HG03575 (cell line): ENCODE measurements around the gene SURF6.
"Not testable (repeated sequence)": the region's sequence is repeated elsewhere in the genome, so short reads cannot be mapped to it uniquely, and the experiment has no call there.

ENCODE experiments used
- ATAC-seq: cut with Tn5 transposase; IDR thresholded peaks from one replicate; pipeline ENCODE4 v1.9.1; 2021; ENCODE audit not compliant: unreplicated experiment, insufficient number of reproducible peaks, low FRiP score; ENCODE audit errors: extremely low read depth

SURF6 gene

GRCh38 chr9:133349965-133350616 lies 14.1 kb upstream of the SURF6 start:
- ATAC-seq, result no peak

DNA sequence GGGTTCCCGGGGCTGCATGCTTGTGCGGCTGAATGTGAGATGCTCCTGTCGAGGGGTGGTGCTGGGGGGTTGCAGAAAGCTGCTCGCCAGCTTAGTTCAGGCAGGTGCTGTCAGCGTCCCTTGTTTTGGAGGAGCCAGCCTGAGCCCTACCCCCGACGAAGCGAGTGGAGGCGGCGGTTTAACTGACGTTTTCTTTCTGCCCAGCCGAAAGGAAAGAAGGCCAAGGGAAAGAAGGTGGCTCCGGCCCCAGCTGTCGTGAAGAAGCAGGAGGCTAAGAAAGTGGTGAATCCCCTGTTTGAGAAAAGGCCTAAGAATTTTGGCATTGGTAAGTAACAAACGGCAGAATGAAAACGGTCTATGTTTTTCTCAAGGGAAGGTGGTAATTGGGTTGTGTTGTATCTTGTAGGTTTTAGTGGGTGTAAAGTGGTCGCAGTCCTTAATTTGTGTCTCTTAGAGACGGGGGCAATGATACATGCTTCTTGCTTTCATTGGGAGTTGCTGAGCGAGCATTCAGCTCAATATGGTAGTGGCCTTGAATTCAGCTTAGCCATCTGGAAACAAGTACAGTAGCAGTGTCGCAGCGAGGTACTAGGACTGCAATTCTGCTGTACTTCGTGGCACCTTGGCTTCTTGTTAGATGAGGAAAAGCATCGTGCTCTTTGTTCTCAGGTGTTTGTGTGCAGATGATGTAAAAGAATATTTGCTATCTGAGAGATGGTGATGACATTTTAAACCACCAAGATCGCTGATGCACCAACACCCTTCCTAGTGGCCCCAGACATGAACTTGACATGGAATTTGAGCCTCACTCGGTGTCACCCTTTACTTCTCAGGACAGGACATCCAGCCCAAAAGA lies 13.0 kb upstream of the SURF6 start:
- ATAC-seq, result no peak

GRCh38 chr9:133347985-133348717 lies 12.2 kb upstream of the SURF6 start, which contains the start of the genes MED22 and RPL7A:
Gene MED22 (minus strand): TSS chr9:133348131. CDS start chr9:133346662, 1,469 bp downstream.
Gene RPL7A (plus strand): TSS chr9:133348218. CDS start chr9:133348244, 26 bp downstream.
- no peak for ATAC-seq

GRCh38 chr9:133347515-133347984 lies 11.6 kb upstream of the SURF6 start:
- no peak for ATAC-seq

GRCh38 chr9:133346021-133346785 lies 10.2 kb upstream of the SURF6 start:
- ATAC-seq, result no peak

- no peak for ATAC-seq
These were observed 9.6 kb upstream of the SURF6 start for GRCh38 chr9:133345596-133345995.

GRCh38 chr9:133344979-133345378 lies 9.0 kb upstream of the SURF6 start:
- no peak for ATAC-seq

DNA sequence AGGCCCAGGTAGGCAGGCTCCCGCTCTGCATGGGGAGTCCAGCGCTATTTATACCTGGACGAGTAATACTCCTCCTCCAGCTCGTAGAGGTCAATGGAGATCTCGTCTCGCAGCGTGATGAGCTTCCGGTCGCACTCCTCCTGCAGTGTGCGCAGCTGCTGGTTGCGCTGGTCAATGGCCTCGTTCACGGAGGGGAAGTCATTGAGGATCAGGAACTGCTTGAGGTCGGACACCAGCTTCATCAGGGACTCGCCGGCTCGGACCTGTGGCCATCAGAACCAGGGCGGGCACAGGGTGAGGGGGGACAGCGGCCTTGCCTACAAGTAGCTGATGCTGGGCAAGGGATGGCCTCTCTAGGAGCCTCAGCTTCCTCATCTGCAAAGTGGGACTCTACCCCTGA lies 8.1 kb upstream of the SURF6 start:
- no peak for ATAC-seq

GRCh38 chr9:133342570-133342969 lies 6.6 kb upstream of the SURF6 start:
- no peak for ATAC-seq

DNA sequence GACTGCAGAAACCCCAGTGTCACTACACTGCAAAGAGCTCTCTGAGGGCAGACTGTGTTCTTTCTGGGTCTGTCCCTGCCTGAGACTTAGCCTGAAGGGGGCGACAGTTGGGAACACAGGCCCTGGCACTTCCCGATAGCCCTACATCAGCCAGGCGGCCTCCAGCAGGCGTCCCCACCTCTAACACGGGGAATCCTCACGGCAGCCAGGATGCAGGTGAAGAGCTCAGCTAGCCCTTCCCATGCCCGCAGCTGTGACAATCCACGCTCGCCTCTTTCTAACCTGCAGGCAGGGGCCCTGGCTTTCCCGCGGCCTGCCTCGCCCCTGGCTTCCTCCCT lies 6.0 kb upstream of the SURF6 start:
- no peak for ATAC-seq

- ATAC-seq, result no peak
These were observed 5.5 kb upstream of the SURF6 start for GRCh38 chr9:133341369-133342068.

DNA sequence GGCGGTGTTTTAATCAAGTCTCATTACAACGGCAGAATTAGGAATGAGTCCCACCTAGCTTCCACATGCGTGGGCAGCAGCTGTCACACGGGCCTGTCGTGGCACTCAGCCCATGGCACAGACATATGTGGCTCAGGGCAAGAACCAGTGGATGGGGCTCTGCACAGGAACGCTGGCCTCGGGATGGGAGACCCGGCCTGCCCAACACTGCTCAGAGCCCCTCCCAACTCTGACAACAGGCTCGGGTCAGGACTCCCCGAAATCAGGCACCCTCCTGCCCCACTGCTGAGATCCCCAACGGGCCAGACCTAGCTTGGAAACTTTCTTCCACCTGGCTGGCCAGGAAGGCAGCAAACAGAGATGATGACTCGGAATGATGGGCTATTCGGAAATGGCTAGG lies 4.9 kb upstream of the SURF6 start:
- ATAC-seq, result no peak

DNA sequence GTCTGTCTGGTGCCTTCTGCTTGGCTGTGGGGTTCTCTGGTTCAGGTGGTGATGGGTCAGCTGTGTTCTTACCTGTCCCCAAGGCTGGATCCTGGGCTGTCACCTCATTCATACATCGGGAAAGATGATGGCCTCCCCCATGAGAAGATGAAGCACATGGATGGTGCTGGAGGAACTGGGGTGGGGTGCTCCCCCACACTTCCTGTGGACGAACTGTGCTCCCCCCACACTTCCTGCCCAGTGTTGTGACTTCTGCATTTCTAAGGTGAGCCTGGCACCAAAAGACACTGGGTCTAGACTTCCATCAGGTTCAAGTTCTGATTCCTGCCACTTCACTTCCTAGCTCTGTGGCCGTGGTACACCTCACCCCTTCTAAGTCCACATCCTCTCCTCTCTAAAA lies 4.3 kb upstream of the SURF6 start:
- no peak for ATAC-seq

DNA sequence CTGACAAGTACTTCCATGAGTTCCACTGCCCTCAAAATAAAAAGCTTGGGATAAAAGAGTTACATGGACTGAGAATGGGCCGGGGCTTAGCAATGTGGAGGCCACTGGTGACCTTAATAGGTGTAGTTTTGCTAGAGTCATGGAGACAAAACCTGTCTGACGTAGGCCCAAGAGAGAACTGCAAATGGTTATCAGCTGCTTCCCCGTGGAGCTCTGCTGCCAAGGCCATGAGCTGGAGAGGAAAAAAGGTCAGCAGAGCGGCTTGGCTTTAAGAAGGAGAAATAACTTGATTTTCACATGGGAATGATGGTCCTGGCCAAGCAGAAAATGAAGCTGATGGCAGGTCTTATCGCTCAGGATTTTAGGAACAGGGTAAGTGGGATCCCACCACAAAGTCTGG lies 3.7 kb upstream of the SURF6 start:
- ATAC-seq, result no peak

GRCh38 chr9:133334888-133335287 lies 1.1 kb downstream of the SURF6 start:
- ATAC-seq, result not testable (repeated sequence)

DNA sequence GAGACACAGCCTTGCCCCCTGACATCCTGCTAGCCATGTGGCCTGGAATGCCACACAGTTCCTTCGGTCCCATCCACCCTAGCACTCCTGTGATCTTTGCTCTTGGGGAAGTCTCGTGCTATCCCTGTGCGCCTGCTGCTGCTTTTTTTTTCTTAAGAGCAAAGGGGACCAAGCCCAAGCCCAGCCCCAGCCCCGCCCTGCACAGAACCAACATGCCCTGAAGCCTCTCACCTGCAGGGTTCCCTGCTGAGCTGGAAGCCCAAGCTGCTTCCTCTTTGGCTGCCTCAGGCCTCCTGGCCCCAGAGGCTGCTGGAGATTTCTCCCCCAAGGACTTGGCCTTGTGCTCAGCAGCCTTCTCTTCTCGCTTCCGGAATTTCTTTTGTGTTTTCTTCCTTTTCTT lies 1.8 kb downstream of the SURF6 start:
- no peak for ATAC-seq

GRCh38 chr9:133333566-133333965 lies 2.4 kb downstream of the SURF6 start:
- no peak for ATAC-seq

DNA sequence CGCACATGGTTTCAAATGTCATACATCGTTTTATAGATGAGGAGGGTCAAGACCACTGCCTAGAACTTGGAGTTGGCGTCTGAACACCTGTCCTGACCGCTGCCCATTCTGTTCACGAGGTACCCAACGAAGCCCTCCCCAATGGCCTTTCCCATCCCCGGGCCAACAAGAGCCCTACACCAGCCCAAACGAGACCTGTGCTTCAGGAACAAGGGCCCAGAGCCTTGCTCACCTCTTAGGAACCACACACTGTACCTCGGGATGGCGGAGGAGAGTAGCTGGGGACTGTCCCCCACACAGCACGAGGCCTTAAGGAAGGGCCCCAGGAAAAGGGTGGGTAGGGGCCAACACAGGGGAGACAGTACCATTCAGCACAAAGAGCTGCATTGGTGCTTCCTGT lies 3.0 kb downstream of the SURF6 start:
- ATAC-seq, result no peak

DNA sequence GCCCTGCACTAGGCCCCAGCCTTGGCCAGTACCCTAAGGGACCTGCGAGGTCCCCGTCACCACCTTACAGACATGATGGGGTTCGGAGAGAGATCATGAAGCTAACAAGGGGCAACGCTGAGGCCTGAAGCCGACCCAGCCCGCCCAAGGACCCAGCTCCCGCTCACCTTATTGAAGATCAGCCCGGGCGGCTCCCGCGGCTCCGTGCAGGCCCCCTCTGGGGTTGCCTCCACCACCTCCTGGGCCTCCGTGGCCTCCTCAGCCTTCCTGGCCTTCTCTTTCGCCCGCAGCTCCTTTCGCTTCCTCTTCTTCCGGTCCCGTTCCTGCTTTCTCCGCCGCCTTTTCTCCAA lies 3.6 kb downstream of the SURF6 start:
- no peak for ATAC-seq
